Right ventricle myocardium superior (tissue), 1 donor: Measurements from ENCODE around the gene IL15RA. TPM values are rescaled to one million over a fixed set of nuclear protein-coding genes. Genes with fewer than 3 reads are reported as not detected.
"Not testable (repeated sequence)": the region's sequence is repeated elsewhere in the genome, so short reads cannot be mapped to it uniquely, and the experiment has no call there.

ENCODE experiments used
- ATAC-seq: fragments of 200-7000 bp; cut with Tn5 transposase; one replicate; pipeline ENCODE4 v1.9.1; 2020; ENCODE audit warnings: mild to moderate bottlenecking; ENCODE audit not compliant: poor library complexity
- DNase-seq: peaks from one replicate; pipeline ENCODE4 v3.0.0-alpha.2; 2020
- intact Hi-C: fragments of 100-400 bp; cut with DNase I; formaldehyde crosslinking; loops from one replicate; pipeline ENCODE4 v1.11.2; 2022
- total RNA-seq: library from RNA; stranded (reverse); fragmentation: NEBNext Ultra II Directional; extraction: Animal tissue kit (Norgen Biotek cat#: 25700); gene quantifications from one replicate; pipeline ENCODE4 v1.2.1, GENCODE V29; 2021
- donor health status: DM: no; HTN: yes; CAD: no; lungs with severe emphysema.

The IL15RA gene
- total RNA-seq, 1 donor from 2014 or later: 8.2 TPM

- DNase-seq (no peak), ATAC-seq (no peak)
- intact Hi-C loops: no loop called here
These were observed 17.7 kb downstream of the IL15RA start for GRCh38 chr10:5959581-5960069.

- DNase-seq (no peak), ATAC-seq (no peak)
- intact Hi-C loops: no loop called here
These were observed 18.2 kb downstream of the IL15RA start for GRCh38 chr10:5959142-5959541.

- ATAC-seq (no peak), DNase-seq (no peak)
- intact Hi-C loops: no loop called here
These were observed 18.7 kb downstream of the IL15RA start for GRCh38 chr10:5958675-5959074.

GRCh38 chr10:5958077-5958476, 19.3 kb downstream of the IL15RA start:
- ATAC-seq (no peak), DNase-seq (no peak)
- intact Hi-C loops: no loop called here

GRCh38 chr10:5956146-5956936, 21.0 kb downstream of the IL15RA start:
- intact Hi-C loops: no loop called here
- ATAC-seq (no peak), DNase-seq (peak; percentile 13)

- intact Hi-C loops: no loop called here
- DNase-seq: no peak
- no peak for ATAC-seq
These were observed 23.7 kb downstream of the IL15RA start for GRCh38 chr10:5953676-5954075.

- intact Hi-C loops: no loop called here
- DNase-seq: no peak
These were observed 24.5 kb downstream of the IL15RA start for GRCh38 chr10:5952731-5953385.

GRCh38 chr10:5951721-5952407, 25.5 kb downstream of the IL15RA start:
- no peak for ATAC-seq
- no peak for DNase-seq
- intact Hi-C loops: no loop called here

More at GRCh38 chr10:5952731-5953385, 24.5 kb downstream of the IL15RA start:
- no peak for ATAC-seq

- peak; percentile 73 for DNase-seq
- intact Hi-C loops: no loop called here
- ATAC-seq: peak; percentile 84
These were observed 26.1 kb downstream of the IL15RA start for GRCh38 chr10:5951167-5951711.

- DNase-seq: peak; percentile 72
- intact Hi-C loops: no loop called here
- ATAC-seq: peak; percentile 62
These were observed 28.2 kb downstream of the IL15RA start for GRCh38 chr10:5949009-5949759.

- intact Hi-C loops: no loop called here
- DNase-seq: no peak
These were observed 29.1 kb downstream of the IL15RA start for GRCh38 chr10:5948208-5948585.

GRCh38 chr10:5947471-5948207, 29.7 kb downstream of the IL15RA start:
- ATAC-seq (no peak), DNase-seq (no peak)
- intact Hi-C loops: no loop called here

More at GRCh38 chr10:5948208-5948585, 29.1 kb downstream of the IL15RA start:
- no peak for ATAC-seq

GRCh38 chr10:5946786-5947185, 30.6 kb downstream of the IL15RA start:
- intact Hi-C loops: no loop called here
- DNase-seq: no peak

GRCh38 chr10:5946419-5946775, 30.9 kb downstream of the IL15RA start:
- DNase-seq, intact Hi-C loops, ATAC-seq: not testable (repeated sequence)

More at GRCh38 chr10:5946786-5947185, 30.6 kb downstream of the IL15RA start:
- ATAC-seq: no peak

- peak; percentile 82 for DNase-seq
- intact Hi-C loops: no loop called here
- ATAC-seq: peak; percentile 37
These were observed 31.6 kb downstream of the IL15RA start for GRCh38 chr10:5945561-5946418.

GRCh38 chr10:5945190-5945509, 32.2 kb downstream of the IL15RA start:
- intact Hi-C loops: no loop called here
- ATAC-seq (no peak), DNase-seq (no peak)
